HG03196 (cell line): ENCODE results near the gene SYNGAP1.

ENCODE experiments used
- ATAC-seq: cut with Tn5 transposase; IDR thresholded peaks from one replicate; pipeline ENCODE4 v1.9.1; 2021; ENCODE audit not compliant: unreplicated experiment

SYNGAP1 gene

GRCh38 chr6:33420491-33421343, 852 bp downstream of the SYNGAP1 start:
- ATAC-seq: no peak

GRCh38 chr6:33421344-33421643, 1.4 kb downstream of the SYNGAP1 start:
- no peak for ATAC-seq

GRCh38 chr6:33423777-33424176, 3.9 kb downstream of the SYNGAP1 start:
- no peak for ATAC-seq

GRCh38 chr6:33424855-33425667, 5.2 kb downstream of the SYNGAP1 start:
- ATAC-seq: no peak

- peak; percentile 52 for ATAC-seq
These were observed 6.1 kb downstream of the SYNGAP1 start for GRCh38 chr6:33425668-33426577.

GRCh38 chr6:33426590-33427511, 7.0 kb downstream of the SYNGAP1 start:
- ATAC-seq: no peak

GRCh38 chr6:33427585-33428223, 7.8 kb downstream of the SYNGAP1 start:
- no peak for ATAC-seq

- no peak for ATAC-seq
These were observed 8.5 kb downstream of the SYNGAP1 start for GRCh38 chr6:33428224-33428965.

GRCh38 chr6:33428966-33429749, 9.3 kb downstream of the SYNGAP1 start:
- no peak for ATAC-seq

- no peak for ATAC-seq
These were observed 9.8 kb downstream of the SYNGAP1 start for GRCh38 chr6:33429750-33430052.

GRCh38 chr6:33430334-33430733, 10.5 kb downstream of the SYNGAP1 start:
- no peak for ATAC-seq

GRCh38 chr6:33430991-33431879, 11.4 kb downstream of the SYNGAP1 start:
- no peak for ATAC-seq

- ATAC-seq: no peak
These were observed 12.1 kb downstream of the SYNGAP1 start for GRCh38 chr6:33431880-33432541.

- no peak for ATAC-seq
These were observed 12.7 kb downstream of the SYNGAP1 start for GRCh38 chr6:33432546-33432945.

- ATAC-seq: no peak
These were observed 13.2 kb downstream of the SYNGAP1 start for GRCh38 chr6:33433001-33433543.

- no peak for ATAC-seq
These were observed 13.8 kb downstream of the SYNGAP1 start for GRCh38 chr6:33433544-33434191.
